ENCODE data around the gene ALDH3B1. TPM values are rescaled to one million over a fixed set of nuclear protein-coding genes. Genes with fewer than 3 reads are reported as not detected.

Gene ALDH3B1
- total and polyA plus RNA-seq, 9 of the 15 experiments (the other 6 are each of a cell fraction or from before 2014, with no cell fraction given): 0.01 to 0.35 (median 0.07) TPM; not detected in 2

- TF ChIP-seq, protein P1, sequence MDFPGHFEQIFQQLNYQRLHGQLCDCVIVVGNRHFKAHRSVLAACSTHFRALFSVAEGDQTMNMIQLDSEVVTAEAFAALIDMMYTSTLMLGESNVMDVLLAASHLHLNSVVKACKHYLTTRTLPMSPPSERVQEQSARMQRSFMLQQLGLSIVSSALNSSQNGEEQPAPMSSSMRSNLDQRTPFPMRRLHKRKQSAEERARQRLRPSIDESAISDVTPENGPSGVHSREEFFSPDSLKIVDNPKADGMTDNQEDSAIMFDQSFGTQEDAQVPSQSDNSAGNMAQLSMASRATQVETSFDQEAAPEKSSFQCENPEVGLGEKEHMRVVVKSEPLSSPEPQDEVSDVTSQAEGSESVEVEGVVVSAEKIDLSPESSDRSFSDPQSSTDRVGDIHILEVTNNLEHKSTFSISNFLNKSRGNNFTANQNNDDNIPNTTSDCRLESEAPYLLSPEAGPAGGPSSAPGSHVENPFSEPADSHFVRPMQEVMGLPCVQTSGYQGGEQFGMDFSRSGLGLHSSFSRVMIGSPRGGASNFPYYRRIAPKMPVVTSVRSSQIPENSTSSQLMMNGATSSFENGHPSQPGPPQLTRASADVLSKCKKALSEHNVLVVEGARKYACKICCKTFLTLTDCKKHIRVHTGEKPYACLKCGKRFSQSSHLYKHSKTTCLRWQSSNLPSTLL (IDR thresholded peaks at IDR 0.05): no peak
- TF ChIP-seq JUND (IDR thresholded peaks at IDR 0.05; ENCODE audit: borderline replicate concordance, low read depth, low read length): no peak
- no peak for TF ChIP-seq JUND (tag; IDR thresholded peaks at IDR 0.05; ENCODE audit: borderline replicate concordance, low read depth, low read length)
- TF ChIP-seq RBM22 (IDR thresholded peaks at IDR 0.05; ENCODE audit: low read depth, low read length, poor library complexity, severe bottlenecking): peak; percentile 14
- TF ChIP-seq, protein P2, sequence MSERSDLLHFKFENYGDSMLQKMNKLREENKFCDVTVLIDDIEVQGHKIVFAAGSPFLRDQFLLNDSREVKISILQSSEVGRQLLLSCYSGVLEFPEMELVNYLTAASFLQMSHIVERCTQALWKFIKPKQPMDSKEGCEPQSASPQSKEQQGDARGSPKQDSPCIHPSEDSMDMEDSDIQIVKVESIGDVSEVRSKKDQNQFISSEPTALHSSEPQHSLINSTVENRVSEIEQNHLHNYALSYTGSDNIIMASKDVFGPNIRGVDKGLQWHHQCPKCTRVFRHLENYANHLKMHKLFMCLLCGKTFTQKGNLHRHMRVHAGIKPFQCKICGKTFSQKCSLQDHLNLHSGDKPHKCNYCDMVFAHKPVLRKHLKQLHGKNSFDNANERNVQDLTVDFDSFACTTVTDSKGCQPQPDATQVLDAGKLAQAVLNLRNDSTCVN (CRISPR knock-in tag; IDR thresholded peaks at IDR 0.05): no peak
- TF ChIP-seq ZBTB1 (CRISPR knock-in tag; IDR thresholded peaks at IDR 0.05; ENCODE audit: borderline replicate concordance, low read depth): no peak
- TF ChIP-seq XRCC3 (IDR thresholded peaks at IDR 0.05): no peak
- TF ChIP-seq KDM1A (IDR thresholded peaks at IDR 0.05): no peak
Measured at GRCh38 chr11:68049509-68050370, 39.6 kb downstream of the ALDH3B1 start (continued).

Measured in K562 (cell line).